Stimulated activated CD4-positive, alpha-beta T cell treated with anti-CD3 and anti-CD28 coated beads, Interleukin-1b, Interleukin-23, amount 100 ng/mL, for 48 hours (primary cell): Measurements from ENCODE around the gene NRG4.
"Not testable (repeated sequence)": the region's sequence is repeated elsewhere in the genome, so short reads cannot be mapped to it uniquely, and the experiment has no call there.

Experiments used
- DNase-seq: peaks from one replicate; pipeline ENCODE4 v3.0.0-alpha.2; 2020

Gene NRG4, protein sequence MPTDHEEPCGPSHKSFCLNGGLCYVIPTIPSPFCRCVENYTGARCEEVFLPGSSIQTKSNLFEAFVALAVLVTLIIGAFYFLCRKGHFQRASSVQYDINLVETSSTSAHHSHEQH

DNA sequence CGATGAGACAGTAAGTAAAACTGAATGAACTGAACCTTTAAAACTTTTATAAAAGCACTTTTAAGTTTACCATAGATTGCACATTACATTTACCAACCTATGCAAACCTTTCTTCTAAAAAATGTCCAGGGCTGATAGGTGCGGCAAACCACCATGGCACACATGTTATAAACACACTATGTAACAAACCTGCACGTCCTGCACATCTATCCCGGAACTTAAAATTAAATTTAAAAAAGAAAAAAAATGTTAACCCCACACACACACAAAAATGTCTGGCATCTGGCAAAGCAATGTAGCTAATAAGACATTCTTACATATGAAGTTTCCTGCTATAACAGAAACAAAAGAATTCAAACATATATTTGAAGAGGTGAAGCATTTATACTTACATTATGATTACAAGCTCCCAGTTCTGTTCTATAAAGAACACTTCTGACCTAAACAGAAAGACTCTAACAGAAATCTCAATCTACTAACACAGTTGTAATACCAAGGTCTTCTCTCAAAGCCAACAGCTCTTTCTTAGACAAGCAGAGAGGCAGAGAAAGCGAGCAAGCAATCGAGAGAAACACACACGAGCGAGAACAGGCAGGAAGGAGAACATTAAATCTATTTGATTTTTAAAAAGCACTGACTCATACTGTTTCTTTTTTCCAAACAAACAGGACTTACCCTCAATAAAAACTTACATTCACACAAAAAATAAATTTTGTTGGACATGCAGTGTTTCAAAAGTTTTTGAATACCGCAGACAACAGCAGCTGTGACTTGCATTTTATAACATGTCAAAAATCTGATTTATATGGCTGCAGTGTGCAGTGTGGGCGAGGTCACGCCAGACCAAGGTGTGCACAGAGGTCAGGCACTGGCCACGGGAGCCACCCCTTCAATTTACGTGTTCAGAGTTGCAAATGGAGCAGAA lies at the start of gene NRG4:
Gene NRG4 (minus strand): TSS at position 798 of the 925 bp plus-strand sequence. CDS start 1,194 bp downstream, outside the sequence.
- no peak for DNase-seq

DNA sequence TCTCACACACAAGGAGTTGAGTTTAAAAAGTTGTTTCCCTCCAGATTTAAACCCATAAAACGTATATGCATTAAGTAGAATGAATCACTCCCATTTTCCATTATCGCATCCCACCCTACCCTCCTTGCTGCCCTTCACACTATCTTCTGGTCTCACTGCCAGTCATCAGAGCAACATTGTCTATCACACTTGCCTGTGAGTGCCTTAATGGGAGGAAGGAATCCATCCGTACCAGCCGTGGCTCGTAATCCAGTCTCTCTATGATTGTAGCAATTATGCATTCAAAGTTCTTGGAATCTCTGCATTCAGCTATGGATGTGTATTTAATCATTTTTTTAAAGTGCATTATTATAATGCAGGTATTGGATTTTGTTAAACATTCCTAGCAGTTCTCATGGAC lies 49.5 kb upstream of the NRG4 start:
- DNase-seq, result no peak

DNA sequence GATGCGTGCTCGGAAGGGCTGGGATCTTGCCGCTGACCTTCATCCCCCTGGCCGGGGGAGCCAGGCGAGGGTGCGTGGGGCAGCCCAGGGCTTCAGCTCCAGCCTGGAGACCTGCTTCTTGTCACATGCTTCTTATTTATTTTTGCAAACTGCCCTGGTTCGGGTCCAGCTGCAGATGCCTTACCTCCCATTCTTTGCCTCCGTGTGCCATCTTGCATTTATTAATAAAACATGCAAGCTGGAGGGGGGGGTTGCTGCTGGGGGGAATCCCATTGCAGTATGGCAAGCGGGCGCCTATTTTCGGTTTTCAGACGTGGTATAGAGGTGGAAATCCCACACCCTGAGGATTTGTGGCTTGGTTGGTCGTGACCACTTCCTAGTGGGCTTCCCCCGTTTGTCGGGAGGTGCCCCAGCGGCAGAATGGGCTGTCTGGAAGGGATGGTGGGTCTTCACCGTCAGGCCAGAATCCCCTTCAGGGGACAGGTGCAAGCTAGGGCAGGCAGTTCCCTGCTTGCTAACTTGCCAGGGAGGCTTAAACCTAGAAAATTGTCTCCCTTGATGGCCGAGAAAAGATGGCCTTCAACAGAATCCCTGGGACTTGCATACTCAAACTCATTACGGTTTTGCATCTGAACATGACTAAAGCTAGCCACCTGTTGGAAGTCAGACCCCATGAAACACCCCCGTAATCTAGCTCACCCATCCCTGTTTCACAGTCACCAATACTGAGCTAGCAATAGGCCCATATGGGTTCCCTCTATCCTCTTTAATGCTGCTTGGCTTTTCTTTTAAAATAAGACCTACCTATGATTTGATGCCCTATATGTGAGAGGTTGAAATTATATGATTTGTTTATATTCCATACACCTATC lies 48.1 kb upstream of the NRG4 start:
- DNase-seq, result peak; percentile 4

DNA sequence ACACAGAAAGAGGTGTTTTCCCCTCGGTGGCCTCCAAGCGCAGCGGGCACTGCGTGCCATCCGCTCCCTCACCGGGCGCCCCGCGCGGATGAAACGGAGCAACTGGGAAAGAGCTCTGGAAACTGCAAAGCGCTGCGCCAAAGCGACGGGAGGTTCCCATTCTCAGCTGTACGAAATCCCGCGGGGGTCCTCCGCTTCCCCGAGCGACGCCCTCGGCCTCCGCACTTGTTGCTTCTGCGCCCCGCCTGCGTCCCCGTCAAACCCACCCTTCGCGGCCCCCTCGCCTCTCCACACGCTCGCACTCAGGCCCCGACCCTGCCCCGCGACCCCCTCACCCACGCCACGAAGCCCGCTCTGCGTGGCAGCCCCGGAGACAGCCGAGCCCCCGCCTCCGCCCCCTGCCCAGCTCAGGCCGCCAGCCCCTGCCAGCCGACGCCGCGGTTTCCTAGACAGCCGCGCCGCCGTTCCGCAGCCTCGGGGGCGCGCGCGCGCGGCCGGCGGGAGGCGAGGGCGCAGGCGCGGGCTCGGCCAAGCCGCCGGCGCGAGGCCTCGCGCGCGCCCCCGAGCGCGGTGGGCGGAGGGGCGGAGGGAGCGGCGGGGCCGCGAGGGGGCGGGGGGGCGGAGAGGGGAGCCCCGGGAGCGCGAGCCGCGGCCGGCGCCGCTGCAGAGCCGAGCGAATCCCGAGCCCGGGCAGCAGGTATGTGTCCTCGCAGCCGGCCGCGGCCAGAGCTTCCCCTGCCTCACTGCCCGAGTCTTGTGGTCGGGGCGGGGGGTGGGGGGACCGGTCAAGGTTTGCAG lies 47.3 kb upstream of the NRG4 start, which contains the start of gene TMEM266:
Gene TMEM266 (plus strand): TSS at position 666 of the 798 bp plus-strand sequence. CDS start 74,279 bp downstream, outside the sequence.
- DNase-seq, result peak; percentile 4

DNA sequence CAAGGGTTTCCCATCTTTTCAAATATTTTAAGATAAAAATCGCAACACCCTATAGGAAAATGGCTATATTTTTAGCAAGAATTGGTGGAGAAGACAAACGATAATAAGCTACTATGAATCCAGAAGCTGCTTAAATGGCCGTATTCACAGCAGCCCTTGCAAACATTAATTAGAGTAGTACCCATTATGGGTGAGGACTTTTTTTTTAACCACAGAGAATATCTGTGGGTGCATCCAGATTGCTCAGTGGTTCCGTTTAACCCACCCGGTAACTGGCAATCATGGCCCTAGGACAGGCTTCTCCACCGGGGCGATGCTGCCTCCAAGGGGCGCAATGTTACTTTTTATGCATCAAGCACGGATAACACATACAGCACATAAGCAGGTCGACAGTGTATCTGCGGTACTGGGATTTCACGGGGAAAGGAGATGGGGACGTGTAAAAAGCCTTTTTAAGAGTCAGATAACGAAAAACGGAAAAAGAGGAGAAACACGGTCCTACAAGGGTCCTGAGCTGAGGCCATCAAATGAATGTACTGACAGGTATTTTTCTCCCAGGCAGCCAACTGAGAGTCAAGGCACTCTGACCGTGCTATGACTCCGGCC lies 46.6 kb upstream of the NRG4 start:
- DNase-seq, result peak; percentile 21

DNA sequence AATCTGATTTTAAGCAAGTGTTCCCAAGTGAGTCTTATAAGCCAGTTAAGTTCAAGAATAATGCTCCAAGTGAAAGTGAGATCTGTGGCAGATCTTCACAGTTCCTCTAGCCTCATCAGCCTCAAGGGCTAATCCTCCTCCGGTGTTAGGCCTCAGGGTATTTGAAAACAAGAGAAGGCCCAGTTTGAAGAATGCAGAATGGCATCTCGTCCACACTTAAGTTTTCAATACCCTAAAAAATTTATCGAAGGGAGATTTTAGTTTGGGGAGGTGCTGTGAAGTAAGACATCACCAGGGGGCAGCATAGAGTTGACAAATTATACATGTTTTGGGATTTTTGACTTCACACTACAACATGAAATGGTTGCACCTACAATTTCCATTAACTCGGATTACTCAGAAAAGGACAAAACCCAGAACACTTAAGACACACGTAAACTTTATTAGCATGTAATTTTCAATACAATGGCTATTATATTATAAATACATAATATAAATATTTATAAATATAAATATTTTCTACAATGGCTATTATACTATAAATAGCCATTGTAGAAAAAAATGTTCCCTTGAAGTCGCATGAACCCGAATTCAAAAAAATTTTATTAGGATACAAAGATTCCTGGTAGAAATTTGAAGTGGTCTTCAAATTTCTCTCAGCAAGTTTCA lies 45.2 kb upstream of the NRG4 start:
- peak; percentile 9 for DNase-seq

DNA sequence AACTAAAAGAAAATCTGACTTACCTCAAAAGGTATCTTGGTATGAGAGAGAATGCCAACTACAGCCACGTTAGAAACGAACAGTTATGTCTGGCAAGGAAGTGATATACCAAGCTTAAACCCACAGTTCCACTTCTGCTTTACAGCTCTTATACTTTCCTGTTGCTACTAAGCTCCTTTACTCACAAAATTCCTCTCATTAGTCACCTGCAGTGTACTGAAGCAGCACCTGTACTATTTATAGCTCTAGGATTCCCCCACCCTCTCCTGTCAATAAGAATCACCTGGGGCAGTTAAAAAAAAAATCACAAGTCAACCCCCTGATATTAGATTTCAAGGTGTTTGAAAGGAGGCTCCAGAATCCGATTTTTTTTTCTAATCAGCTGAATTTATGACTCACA lies 44.7 kb upstream of the NRG4 start:
- DNase-seq, result no peak

DNA sequence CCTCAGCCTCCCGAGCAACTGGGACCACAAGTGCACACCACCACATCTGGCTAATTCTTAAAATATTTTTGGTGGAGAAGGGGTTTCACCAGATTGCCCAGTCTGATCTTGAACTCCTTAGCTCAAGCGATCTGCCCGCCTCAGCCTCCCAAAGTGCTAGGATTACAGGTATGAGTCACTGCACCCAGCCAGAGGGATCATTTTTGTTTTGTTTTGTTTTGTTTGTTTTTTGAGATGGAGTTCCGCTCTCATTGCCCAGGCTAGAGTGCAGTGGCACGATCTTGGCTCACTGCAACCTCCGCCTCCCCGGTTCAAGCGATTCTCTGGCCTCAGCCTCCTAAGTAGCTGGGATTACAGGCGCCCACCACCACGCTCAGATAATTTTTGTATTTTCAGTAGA lies 42.0 kb upstream of the NRG4 start:
- DNase-seq, result not testable (repeated sequence)

DNA sequence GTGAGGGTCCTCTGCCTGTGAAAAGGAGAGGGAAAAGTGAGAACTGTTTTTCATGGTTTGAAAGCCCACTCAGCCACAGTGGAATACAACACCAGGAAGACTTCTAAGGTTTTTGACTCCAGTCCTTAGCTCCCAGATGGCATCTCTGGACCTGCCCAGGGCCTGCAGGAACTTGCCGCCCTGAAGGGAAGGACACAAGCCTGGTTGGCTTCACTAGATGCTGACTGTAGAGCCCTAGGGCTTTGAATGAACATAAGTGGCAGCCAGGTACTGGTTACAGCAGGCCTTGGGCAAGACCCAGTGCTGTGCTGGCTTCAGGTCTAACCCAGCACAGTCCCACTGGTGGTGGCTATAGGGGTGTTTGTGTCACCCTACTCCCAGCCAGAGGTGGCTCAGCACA lies 26.3 kb upstream of the NRG4 start:
- DNase-seq, result no peak

DNA sequence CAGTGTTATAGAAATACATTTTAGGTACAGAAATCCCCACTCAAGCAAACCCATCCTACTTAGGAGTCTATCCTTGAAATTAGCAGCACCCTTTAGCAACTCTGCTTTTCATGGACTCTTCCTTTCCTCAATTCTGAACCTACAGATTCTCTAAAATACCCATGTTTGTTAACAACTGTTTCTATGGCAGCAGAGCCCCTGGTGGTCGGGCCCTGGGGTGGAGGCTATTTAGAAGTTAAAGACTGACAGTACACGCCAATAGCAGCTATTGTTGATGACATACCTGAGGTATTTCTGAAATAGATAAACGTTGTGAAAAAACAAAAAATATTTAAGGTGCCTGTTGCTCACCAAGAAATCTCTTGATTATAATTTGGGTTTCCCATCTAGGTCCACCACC lies 23.4 kb upstream of the NRG4 start:
- DNase-seq, result no peak

DNA sequence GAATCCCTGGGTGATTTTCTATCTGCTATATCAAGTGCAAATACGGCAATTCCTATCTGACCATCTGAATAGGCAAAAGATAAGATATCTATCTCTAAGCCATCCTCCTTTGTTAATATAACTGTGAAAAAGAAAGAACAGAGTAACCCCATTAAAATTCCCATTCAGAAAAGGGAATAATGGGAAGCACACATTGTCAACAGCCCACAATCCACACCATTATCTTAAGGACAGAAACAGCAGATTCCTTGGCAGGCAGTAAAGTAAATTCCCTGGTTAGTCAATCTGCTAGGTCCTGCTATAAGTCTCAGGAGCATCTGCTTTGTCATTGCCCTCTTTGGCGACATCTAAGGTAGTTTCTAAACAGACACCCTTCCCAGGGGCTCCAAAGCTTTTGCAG lies 21.9 kb upstream of the NRG4 start:
- DNase-seq, result no peak

DNA sequence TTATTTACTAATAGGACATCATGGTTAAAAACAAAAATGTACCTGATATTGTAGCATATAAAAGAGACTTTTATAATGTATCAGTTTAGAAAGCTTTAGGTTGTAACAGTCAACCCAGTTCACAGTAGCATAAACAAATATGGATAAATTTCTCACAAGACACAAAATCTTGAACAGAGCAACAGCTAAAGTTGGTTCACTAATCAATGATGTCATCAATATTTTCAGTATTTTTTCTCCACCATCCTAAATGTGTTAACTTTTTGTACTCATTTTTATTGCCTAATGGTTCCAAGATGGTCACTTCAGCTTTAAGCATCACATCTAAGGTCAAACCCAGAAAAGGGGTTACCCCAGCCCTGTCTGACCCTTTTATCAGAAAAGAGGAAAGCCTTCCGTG lies 21.2 kb upstream of the NRG4 start:
- DNase-seq, result no peak

DNA sequence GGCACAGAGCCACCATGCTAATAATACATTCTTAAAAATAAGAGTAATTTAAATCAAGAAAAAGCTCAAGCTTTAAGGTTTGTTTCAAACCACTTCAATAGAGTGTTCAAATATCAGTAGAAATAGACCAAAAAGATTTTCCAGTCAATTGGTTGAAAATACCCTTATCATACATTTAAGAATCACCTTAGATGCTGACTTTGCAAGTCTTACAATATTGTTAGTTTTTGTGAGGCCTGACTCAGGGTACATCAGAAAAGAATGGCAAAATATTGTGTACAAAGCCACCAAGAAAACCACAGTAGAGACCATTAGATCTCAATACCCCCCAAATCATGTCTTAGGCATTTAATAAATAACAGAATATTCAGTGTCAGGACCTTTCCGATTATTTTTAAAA lies 19.8 kb upstream of the NRG4 start:
- no peak for DNase-seq

DNA sequence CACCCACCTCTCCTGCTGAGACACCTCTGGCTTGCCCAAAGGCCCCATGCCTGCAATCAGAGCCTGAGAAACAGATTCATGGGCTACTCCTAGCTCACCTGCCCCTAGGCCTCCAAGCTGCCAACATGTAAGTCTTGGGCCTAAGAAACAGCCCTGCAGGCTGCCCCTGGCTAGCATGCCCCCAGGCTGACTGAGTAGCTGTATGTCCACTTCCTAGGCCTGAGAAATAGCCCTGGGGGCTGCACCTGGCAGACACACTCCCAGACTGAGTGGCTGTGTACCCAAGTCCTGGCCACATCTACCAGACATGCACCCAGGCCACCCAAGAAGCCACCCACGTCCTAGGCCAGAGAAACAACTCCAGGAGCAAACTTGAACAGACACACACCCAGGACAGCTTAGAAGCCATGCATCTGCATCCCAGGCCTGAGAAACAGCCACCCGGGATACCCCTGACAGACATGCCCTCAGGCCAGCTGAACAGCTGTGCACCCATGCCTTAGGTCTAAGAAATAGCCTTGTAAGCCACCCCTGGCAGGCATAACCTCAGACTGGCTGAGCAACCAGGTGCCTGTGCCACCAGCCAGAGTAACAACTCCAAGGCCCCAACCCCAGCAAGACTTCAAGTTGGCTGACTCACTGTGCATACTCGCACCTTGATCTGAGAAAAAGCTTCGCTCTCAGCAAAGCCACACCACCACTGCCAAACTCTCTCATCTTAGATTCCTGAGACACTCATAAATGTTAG lies 12.0 kb upstream of the NRG4 start:
- DNase-seq, result no peak

DNA sequence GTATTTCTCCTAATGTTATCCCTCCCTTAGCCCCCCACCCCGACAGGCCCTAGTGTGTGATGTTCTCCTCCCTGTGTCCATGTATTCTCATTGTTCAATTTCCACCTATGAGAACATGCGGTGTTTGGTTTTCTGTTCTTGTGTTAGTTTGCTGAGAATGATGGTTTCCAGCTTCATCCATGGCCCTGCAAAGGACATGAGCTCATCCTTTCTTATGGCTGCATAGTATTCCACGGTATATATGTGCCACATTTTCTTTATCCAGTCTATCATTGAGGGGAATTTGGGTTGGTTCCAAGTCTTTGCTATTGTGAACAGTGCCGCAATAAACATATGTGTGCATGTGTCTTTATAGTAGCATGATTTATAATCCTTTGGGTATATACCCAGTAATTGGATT lies 1.2 kb upstream of the NRG4 start:
- not testable (repeated sequence) for DNase-seq

DNA sequence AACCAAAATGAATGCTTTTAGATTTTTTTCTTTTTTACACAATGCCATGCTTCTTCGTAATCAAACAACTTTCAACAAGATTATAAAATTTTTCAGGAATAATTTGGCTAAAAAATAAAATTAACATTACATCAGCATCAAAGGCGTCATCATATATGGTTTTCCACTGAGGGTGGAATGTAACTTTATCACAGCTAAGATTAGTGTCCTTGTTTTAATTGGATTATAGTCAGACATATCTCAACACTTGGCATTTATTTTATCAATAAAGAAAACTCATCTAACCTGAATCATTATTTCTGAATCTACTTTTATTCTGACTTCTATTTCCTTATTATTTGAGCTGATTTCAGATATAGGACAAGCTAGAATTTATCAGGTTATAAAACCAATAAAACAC lies 1.6 kb downstream of the NRG4 start:
- no peak for DNase-seq

DNA sequence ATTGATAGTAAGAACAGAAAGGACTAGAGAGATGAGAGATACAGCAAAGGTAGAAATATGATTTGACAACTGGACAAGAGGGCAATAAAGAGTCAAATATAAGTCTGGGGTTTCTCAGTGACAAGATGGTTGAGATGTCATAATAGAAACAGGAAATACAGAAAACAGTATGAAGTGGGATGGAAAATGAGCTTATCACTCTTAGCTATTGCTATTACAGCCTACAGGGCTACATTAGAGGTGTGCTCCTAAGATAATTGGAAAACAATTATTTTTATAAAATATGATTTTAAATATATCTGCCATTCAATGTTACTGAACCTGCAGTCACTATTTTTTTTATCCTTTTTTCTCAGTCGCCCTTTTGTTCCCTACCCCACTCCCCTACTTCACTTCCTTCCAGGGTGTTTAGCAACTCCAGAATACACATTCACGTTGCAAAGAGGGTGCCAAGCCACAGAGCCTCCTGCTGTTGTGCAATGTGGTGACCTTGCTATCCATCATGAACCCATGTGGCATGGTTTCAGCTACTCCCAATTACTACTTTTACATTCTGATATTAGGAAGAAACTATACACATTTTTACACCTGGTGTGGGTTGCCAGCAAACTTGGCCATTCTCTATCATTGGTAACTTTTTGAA lies 6.0 kb downstream of the NRG4 start:
- no peak for DNase-seq

DNA sequence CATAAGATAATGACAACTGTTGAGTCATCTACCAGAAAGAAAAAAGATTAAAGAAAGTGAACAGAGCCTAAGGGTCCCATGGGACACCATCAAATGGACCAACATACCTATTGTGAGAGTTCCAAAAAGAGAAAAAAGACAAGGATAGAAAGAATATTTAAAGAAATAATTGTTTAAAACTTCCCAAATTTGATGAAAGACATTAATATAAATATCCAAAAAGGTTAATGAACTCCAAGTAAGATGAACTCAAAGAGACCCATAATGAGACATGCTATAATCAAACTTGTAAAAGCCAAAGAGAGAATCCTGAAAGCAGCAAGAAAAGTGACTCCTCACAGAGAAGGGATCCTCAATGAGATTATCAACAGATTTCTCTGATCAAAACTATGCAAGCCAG lies 8.9 kb downstream of the NRG4 start:
- no peak for DNase-seq

DNA sequence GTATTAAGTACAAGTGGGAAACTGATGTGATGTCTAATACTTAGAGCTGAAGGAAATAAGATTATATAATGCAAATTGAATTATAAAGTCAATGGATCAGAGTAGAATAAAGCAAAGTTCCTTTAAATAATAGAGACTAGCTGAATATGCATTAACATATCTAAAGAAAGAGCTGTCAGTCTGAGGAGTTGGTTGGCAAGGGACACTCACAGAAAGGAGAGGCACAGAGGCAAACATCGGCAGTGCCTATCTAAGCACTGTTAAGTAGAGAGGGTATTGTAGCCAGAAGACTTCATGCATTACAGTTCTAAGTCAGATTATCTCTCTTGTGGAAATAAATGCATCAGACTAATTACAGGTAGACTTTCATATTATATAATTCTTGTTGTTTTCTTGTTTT lies 16.6 kb downstream of the NRG4 start:
- no peak for DNase-seq

DNA sequence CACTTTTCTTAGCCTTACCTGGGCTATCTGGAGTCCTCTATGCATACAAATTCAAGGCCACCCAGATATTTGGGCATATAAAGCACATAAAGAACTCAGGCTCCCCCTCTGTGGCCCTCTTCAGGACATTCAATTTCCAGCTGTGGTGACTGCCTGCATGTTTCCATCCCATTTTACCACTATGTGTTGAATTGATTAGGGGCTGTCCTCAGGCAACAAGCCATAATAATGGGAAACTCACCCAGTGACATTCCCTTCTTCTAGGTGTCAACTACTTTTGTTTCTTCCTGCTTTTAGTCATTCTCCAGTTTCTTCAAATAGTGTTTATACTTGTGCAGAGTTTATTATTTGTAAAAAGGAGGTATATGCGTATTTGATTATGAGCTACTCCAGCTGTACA lies 18.0 kb downstream of the NRG4 start:
- no peak for DNase-seq
